Measurements from ENCODE around the gene UXS1. TPM values are rescaled to one million over a fixed set of nuclear protein-coding genes. Genes with fewer than 3 reads are reported as not detected.

The UXS1 gene
- total and polyA plus RNA-seq, 9 of the 15 experiments (the other 6 are each of a cell fraction or from before 2014, with no cell fraction given), result 5.8 to 25.8 (median 15.0) TPM

- no peaks in the 10 kb centered on the region for H3K27me3 ChIP-seq (ENCODE audit: control insufficient read depth in 2 of 2, insufficient read depth in 2 of 2, low read length in 2 of 2)
- no TSS peak for BruUV-seq (replicated peaks)
- DNase-seq (ENCODE audit: extremely low read depth in 1 of 4, low spot score in 3 of 4) (no peak), ATAC-seq (no peak), FAIRE-seq (no peak)
- no peak overlapping the region for H3K4me2 ChIP-seq (ENCODE audit: insufficient read depth, low read length)
- WGBS (ENCODE audit: insufficient coverage, low coverage, missing lambda C conversion rate), result 42% methylated on average over 2 of the region's 2 CpGs
- no peaks in the 10 kb centered on the region for H3K9me1 ChIP-seq (ENCODE audit: control insufficient read depth, insufficient read depth, low read length)
- no peak overlapping the region for H3K4me3 ChIP-seq
- ChIA-PET CTCF (ENCODE audit: low intra/inter-chr PET ratio) (no interaction called here), POLR2A (no interaction called here)
- H3K9me3 ChIP-seq (replicated peaks; ENCODE audit: control insufficient read depth, insufficient read depth, low read depth, low read length), result peaks cover 5% of the 10 kb centered on the region; the same call in 1 of the 2 replicates
- no peak overlapping the region for H3K9ac ChIP-seq (ENCODE audit: insufficient read depth in 1 of 2, low read depth in 2 of 2, low read length in 2 of 2)
- intact Hi-C loops (cut with micrococcal nuclease), result loop anchor here (5.0 kb wide), 1 partner anchor 100 kb away; no protein-coding TSS in a partner anchor
- H3K4me1 ChIP-seq (replicated peaks in 1 of 2; ENCODE audit: control insufficient read depth in 2 of 2, insufficient read depth in 2 of 2, low read length in 2 of 2), result peaks cover 9% of the 10 kb centered on the region in 2 experiments; a peak in 4 of 5 replicates
- H2AFZ ChIP-seq (ENCODE audit: low read depth, low read length), result no peak overlapping the region
- in situ Hi-C loops (cut with MboI), result no loop called here
- no peaks in the 10 kb centered on the region for H4K20me1 ChIP-seq (replicated peaks; ENCODE audit: control insufficient read depth, insufficient read depth, low read length)
- no peak overlapping the region for H3K27ac ChIP-seq (ENCODE audit: extremely low read depth, low read depth, low read length)
- no peaks in the 10 kb centered on the region for H3K79me2 ChIP-seq (ENCODE audit: control insufficient read depth, insufficient read depth, low read length)
- TF ChIP-seq ZNF239 (CRISPR knock-in tag; IDR thresholded peaks at IDR 0.05) (no peak), ZNF274 (IDR thresholded peaks at IDR 0.05; ENCODE audit: borderline replicate concordance, low read depth, low read length) (peak; percentile 89)
- H3K36me3 ChIP-seq (ENCODE audit: control insufficient read depth, insufficient read depth, low read length), result no peaks in the 10 kb centered on the region
Measured at GRCh38 chr2:106207246-106207645, 13.1 kb upstream of the UXS1 start.

GRCh38 chr2:106205488-106205887 lies 11.4 kb upstream of the UXS1 start:
- WGBS (ENCODE audit: insufficient coverage, low coverage, missing lambda C conversion rate), result 20% methylated on average over 4 of the region's 5 CpGs
- H3K27ac ChIP-seq (ENCODE audit: extremely low read depth, low read depth, low read length), result no peak overlapping the region
- H3K4me2 ChIP-seq (ENCODE audit: insufficient read depth, low read length), result no peak overlapping the region
- no peak for FAIRE-seq
- POLR2A ChIA-PET, result no interaction called here
- BruUV-seq (replicated peaks), result no TSS peak
- DNase-seq (ENCODE audit: extremely low read depth in 1 of 4, low spot score in 3 of 4), result no peak
- H3K9me3 ChIP-seq (replicated peaks; ENCODE audit: control insufficient read depth, insufficient read depth, low read depth, low read length), result peaks cover 5% of the 10 kb centered on the region; the same call in 1 of the 2 replicates
- peaks cover 9% of the 10 kb centered on the region in 2 experiments; a peak in 4 of 5 replicates for H3K4me1 ChIP-seq (replicated peaks in 1 of 2; ENCODE audit: control insufficient read depth in 2 of 2, insufficient read depth in 2 of 2, low read length in 2 of 2)
- H3K36me3 ChIP-seq (ENCODE audit: control insufficient read depth, insufficient read depth, low read length), result no peaks in the 10 kb centered on the region
- H4K20me1 ChIP-seq (replicated peaks; ENCODE audit: control insufficient read depth, insufficient read depth, low read length), result no peaks in the 10 kb centered on the region
- TF ChIP-seq FOXA3 (CRISPR knock-in tag; conservative IDR thresholded peaks at IDR 0.05 in 1 of 2, IDR thresholded peaks at IDR 0.05 in 1 of 2), result no peak
- TF ChIP-seq THRB (CRISPR knock-in tag; conservative IDR thresholded peaks at IDR 0.05), result no peak
- no peak for TF ChIP-seq CHAMP1 (IDR thresholded peaks at IDR 0.05)
- no peak for TF ChIP-seq E2F5 (CRISPR knock-in tag; IDR thresholded peaks at IDR 0.05)
- no peak for TF ChIP-seq NFIC (IDR thresholded peaks at IDR 0.05)
- no peak for TF ChIP-seq CREB1 (IDR thresholded peaks at IDR 0.05)
- no peak for TF ChIP-seq CREB1 (CRISPR knock-in tag; IDR thresholded peaks at IDR 0.05)
- no peak for TF ChIP-seq SIX5 (IDR thresholded peaks at IDR 0.05; ENCODE audit: borderline replicate concordance in 1 of 2, insufficient read depth in 1 of 2, low read depth in 1 of 2, low read length in 2 of 2)
- no peak for TF ChIP-seq IRF2 (CRISPR knock-in tag; IDR thresholded peaks at IDR 0.05)
- H3K9me1 ChIP-seq (ENCODE audit: control insufficient read depth, insufficient read depth, low read length), result no peaks in the 10 kb centered on the region
- no peak overlapping the region for H3K4me3 ChIP-seq
- H3K79me2 ChIP-seq (ENCODE audit: control insufficient read depth, insufficient read depth, low read length), result no peaks in the 10 kb centered on the region
- ATAC-seq, result no peak
- in situ Hi-C loops (cut with MboI), result no loop called here
- H3K9ac ChIP-seq (ENCODE audit: insufficient read depth in 1 of 2, low read depth in 2 of 2, low read length in 2 of 2), result no peak overlapping the region
- no peaks in the 10 kb centered on the region for H3K27me3 ChIP-seq (ENCODE audit: control insufficient read depth in 2 of 2, insufficient read depth in 2 of 2, low read length in 2 of 2)
- CTCF ChIA-PET (ENCODE audit: low intra/inter-chr PET ratio), result no interaction called here
- H2AFZ ChIP-seq (ENCODE audit: low read depth, low read length), result no peak overlapping the region
- intact Hi-C loops (cut with micrococcal nuclease), result loop anchor here (5.0 kb wide), 1 partner anchor 98 kb away; no protein-coding TSS in a partner anchor

Data from K562 (cell line).